ENCODE results near the gene LHFPL3. TPM values are rescaled to one million over a fixed set of nuclear protein-coding genes. Genes with fewer than 3 reads are reported as not detected.

The LHFPL3 gene
- total RNA-seq, 2 experiments from 2014 or later, result not detected

DNA sequence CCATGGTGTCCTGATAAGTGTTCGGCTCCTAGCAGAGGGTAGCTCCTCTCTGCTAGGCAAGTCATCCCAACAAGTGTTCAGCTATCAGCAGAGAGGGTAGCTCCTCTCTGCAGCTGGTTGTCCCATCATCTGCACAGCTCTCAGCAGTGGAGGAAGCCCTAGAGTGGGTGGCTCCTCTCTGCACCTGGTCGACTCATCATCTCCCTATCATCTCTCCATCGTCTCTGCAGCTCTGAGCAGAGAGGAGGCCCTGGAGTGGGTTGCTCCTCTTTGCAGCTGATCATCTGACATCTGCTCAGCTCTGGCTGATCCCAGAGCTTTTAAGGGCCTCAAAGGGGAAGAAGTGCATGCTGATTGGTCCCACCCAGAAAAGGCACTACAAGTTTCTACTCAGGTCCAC lies 485.7 kb downstream of the LHFPL3 start:
- H3K36me3 Mint-ChIP-seq (ENCODE audit: low read depth), result no peaks in the 10 kb centered on the region
- DNase-seq, result no peak
- no peaks in the 10 kb centered on the region for H3K9me3 Mint-ChIP-seq
- no peak overlapping the region for H3K27ac Mint-ChIP-seq
- POLR2A ChIA-PET, result no interaction called here
- no peaks in the 10 kb centered on the region for H3K4me1 Mint-ChIP-seq
- CTCF ChIA-PET, result interaction anchor here (0.6 to 0.9 kb wide), 3 partner anchors 9 to 849 kb away, joined by 3 to 5 read pairs (median 3); no protein-coding TSS in a partner anchor
- H3K4me3 Mint-ChIP-seq, result no peak overlapping the region
- H3K27me3 Mint-ChIP-seq, result peaks cover 3% of the 10 kb centered on the region

- no peaks in the 10 kb centered on the region for H3K36me3 Mint-ChIP-seq (ENCODE audit: low read depth)
- no peak for DNase-seq
- POLR2A ChIA-PET, result no interaction called here
- no peaks in the 10 kb centered on the region for H3K4me1 Mint-ChIP-seq
- CTCF ChIA-PET, result interaction anchor here (0.6 kb wide), 1 partner anchor 849 kb away, joined by 3 read pairs; no protein-coding TSS in a partner anchor
- H3K4me3 Mint-ChIP-seq, result no peak overlapping the region
- H3K9me3 Mint-ChIP-seq, result no peaks in the 10 kb centered on the region
- no peak overlapping the region for H3K27ac Mint-ChIP-seq
- H3K27me3 Mint-ChIP-seq, result peaks cover 3% of the 10 kb centered on the region
These were observed 486.4 kb downstream of the LHFPL3 start for GRCh38 chr7:104814671-104815400.

DNA sequence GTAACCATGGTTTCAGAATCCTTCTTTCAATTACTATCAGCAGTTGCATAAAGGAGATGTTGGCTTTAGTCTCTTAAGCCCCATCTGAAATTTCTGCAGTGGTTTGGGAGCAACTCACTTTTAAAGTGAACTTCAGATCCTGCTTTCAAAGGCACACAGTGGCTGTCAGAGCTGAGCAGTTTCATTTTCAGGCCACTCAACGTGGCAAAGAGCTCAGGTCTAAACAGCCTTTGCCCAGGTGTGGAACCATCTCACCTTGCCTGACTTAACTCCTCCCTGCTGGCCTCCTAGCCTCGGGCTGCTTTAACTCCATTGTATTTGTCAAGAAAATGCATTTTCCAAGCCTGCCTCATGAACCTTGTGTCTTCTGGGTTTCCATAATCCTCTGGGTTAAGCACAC lies 488.1 kb downstream of the LHFPL3 start:
- Mint-ChIP-seq H3K27me3 (no peaks in the 10 kb centered on the region), H3K9me3 (no peaks in the 10 kb centered on the region), H3K27ac (no peak overlapping the region), H3K4me3 (no peak overlapping the region), H3K36me3 (ENCODE audit: low read depth) (no peaks in the 10 kb centered on the region), H3K4me1 (no peaks in the 10 kb centered on the region)
- CTCF ChIA-PET, result no interaction called here
- no peak for DNase-seq
- POLR2A ChIA-PET, result no interaction called here

GRCh38 chr7:104818961-104819880 lies 490.8 kb downstream of the LHFPL3 start:
- CTCF ChIA-PET, result interaction anchor here (0.7 to 1.4 kb wide), 2 partner anchors 44 to 331 kb away, joined by 3 read pairs; no protein-coding TSS in a partner anchor

GRCh38 chr7:104820836-104821535 lies 492.6 kb downstream of the LHFPL3 start:
- Mint-ChIP-seq H3K4me1 (no peaks in the 10 kb centered on the region), H3K36me3 (ENCODE audit: low read depth) (no peaks in the 10 kb centered on the region), H3K9me3 (no peaks in the 10 kb centered on the region), H3K27me3 (no peaks in the 10 kb centered on the region), H3K27ac (no peak overlapping the region), H3K4me3 (no peak overlapping the region)
- DNase-seq, result no peak
- ChIA-PET CTCF (no interaction called here), POLR2A (no interaction called here)

More at GRCh38 chr7:104818961-104819880, 490.8 kb downstream of the LHFPL3 start:
- Mint-ChIP-seq H3K27me3 (no peaks in the 10 kb centered on the region), H3K4me3 (no peak overlapping the region), H3K27ac (no peak overlapping the region), H3K9me3 (no peaks in the 10 kb centered on the region), H3K36me3 (ENCODE audit: low read depth) (no peaks in the 10 kb centered on the region), H3K4me1 (no peaks in the 10 kb centered on the region)
- POLR2A ChIA-PET, result no interaction called here
- no peak for DNase-seq

DNA sequence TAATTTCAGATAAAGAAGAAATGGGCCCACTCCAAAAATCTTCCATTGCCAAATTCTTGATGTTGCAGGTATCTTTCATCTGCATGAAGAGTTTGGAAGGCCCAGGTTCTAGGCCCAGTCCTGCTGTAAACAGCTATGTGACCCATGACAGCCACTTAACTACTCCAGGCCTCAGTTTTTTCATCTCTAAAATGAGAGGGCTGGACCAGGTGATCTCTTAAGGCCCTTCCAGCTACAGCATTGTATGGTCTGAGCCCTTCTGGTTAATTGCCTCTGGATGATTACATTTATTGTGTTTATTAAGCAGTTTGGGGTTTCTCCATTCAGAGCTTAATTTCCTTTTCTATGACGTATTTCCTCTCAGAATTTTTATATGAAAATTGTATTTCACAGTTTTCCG lies 494.8 kb downstream of the LHFPL3 start:
- Mint-ChIP-seq H3K4me3 (no peak overlapping the region), H3K27me3 (no peaks in the 10 kb centered on the region), H3K36me3 (ENCODE audit: low read depth) (no peaks in the 10 kb centered on the region), H3K4me1 (no peaks in the 10 kb centered on the region), H3K9me3 (no peaks in the 10 kb centered on the region), H3K27ac (no peak overlapping the region)
- ChIA-PET CTCF (interaction anchor here (0.6 to 1.2 kb wide), 3 partner anchors 10 to 19 kb away, joined by 3 read pairs; no protein-coding TSS in a partner anchor), POLR2A (no interaction called here)
- DNase-seq, result no peak

GRCh38 chr7:104825099-104825498 lies 496.7 kb downstream of the LHFPL3 start:
- ChIA-PET CTCF (no interaction called here), POLR2A (no interaction called here)
- H3K27me3 Mint-ChIP-seq, result no peaks in the 10 kb centered on the region
- H3K9me3 Mint-ChIP-seq, result no peaks in the 10 kb centered on the region
- H3K4me1 Mint-ChIP-seq, result no peaks in the 10 kb centered on the region
- H3K27ac Mint-ChIP-seq, result no peak overlapping the region
- H3K4me3 Mint-ChIP-seq, result no peak overlapping the region
- DNase-seq, result no peak
- H3K36me3 Mint-ChIP-seq (ENCODE audit: low read depth), result no peaks in the 10 kb centered on the region

DNA sequence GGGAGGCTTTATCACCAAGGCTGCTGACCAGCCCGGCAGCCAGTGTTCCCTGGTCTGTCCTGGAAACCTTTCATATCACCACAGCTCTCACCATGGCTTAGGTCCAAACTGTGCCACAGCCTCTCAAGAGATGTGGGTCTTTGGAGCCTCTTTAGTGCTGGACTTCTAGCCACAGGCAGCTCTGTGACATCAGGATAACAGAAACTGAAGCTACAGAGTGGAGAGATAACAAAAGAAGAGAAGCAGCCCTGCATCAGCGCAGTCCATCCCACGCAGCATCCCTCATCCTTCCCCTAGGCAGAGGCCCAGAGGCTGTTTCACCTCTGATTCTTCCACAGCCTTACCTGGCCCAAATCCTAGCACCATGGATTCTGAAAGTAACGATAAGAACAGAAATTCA lies 497.7 kb downstream of the LHFPL3 start:
- ChIA-PET CTCF (no interaction called here), POLR2A (interaction anchor here (0.7 kb wide), 1 partner anchor 26 kb away, joined by 3 read pairs; no protein-coding TSS in a partner anchor)
- H3K27ac Mint-ChIP-seq, result no peak overlapping the region
- no peaks in the 10 kb centered on the region for H3K27me3 Mint-ChIP-seq
- no peaks in the 10 kb centered on the region for H3K36me3 Mint-ChIP-seq (ENCODE audit: low read depth)
- no peak for DNase-seq
- H3K4me1 Mint-ChIP-seq, result no peaks in the 10 kb centered on the region
- no peaks in the 10 kb centered on the region for H3K9me3 Mint-ChIP-seq
- H3K4me3 Mint-ChIP-seq, result no peak overlapping the region

DNA sequence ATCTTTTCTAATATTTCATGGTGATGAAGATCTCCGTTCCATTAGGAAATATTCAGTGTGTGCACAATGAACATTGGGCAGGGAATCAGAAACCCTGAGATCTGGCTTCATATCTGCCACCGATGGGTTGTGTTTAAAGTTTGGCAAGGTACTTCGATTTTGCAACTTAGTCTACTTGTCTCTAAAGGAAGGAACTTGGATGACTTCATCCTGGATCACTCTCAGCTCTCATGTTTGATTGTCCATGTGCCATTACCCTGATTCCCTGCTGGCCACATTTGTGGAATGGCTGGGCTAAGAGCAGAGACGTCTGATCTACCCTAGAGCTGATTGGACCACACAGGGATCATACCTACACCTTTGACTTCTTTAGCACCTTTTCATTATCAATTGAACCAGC lies 508.6 kb downstream of the LHFPL3 start:
- no peak overlapping the region for H3K27ac Mint-ChIP-seq
- CTCF ChIA-PET, result no interaction called here
- DNase-seq, result no peak
- POLR2A ChIA-PET, result no interaction called here
- no peaks in the 10 kb centered on the region for H3K4me1 Mint-ChIP-seq
- H3K27me3 Mint-ChIP-seq, result peaks cover 34% of the 10 kb centered on the region
- no peak overlapping the region for H3K4me3 Mint-ChIP-seq
- H3K9me3 Mint-ChIP-seq, result no peaks in the 10 kb centered on the region
- H3K36me3 Mint-ChIP-seq (ENCODE audit: low read depth), result no peaks in the 10 kb centered on the region

- Mint-ChIP-seq H3K27ac (no peak overlapping the region), H3K9me3 (no peaks in the 10 kb centered on the region)
These were observed 510.3 kb downstream of the LHFPL3 start for GRCh38 chr7:104838537-104839299.

DNA sequence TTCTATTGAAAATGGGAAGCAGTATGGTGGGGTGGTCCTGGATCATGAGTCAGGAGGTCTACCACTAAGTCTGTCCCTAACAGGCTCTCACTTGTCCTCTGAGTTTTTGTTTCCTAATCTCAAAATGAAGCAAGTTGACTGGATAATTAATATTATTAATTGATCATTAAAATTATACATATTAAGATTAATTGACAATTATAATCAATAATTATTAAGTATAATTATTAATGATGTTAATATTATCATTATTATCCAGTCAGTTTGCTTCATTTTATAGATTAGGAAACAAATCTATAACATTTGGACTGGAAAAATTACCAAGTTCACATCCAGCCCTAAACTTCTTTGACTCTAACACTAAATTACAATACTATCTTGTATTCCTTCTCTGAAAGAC lies 511.4 kb downstream of the LHFPL3 start:
- H3K36me3 Mint-ChIP-seq (ENCODE audit: low read depth), result no peaks in the 10 kb centered on the region
- H3K9me3 Mint-ChIP-seq, result no peaks in the 10 kb centered on the region
- ChIA-PET POLR2A (no interaction called here), CTCF (no interaction called here)
- no peak overlapping the region for H3K27ac Mint-ChIP-seq
- no peak for DNase-seq
- H3K27me3 Mint-ChIP-seq, result peaks cover 26% of the 10 kb centered on the region
- H3K4me1 Mint-ChIP-seq, result no peaks in the 10 kb centered on the region
- H3K4me3 Mint-ChIP-seq, result no peak overlapping the region

More at GRCh38 chr7:104838537-104839299, 510.3 kb downstream of the LHFPL3 start:
- H3K27me3 Mint-ChIP-seq, result peaks cover 29% of the 10 kb centered on the region
- POLR2A ChIA-PET, result no interaction called here
- H3K36me3 Mint-ChIP-seq (ENCODE audit: low read depth), result no peaks in the 10 kb centered on the region
- no peaks in the 10 kb centered on the region for H3K4me1 Mint-ChIP-seq
- CTCF ChIA-PET, result no interaction called here
- H3K4me3 Mint-ChIP-seq, result no peak overlapping the region
- DNase-seq, result no peak

- Mint-ChIP-seq H3K4me3 (no peak overlapping the region), H3K27ac (no peak overlapping the region), H3K4me1 (no peaks in the 10 kb centered on the region), H3K36me3 (ENCODE audit: low read depth) (no peaks in the 10 kb centered on the region), H3K9me3 (no peaks in the 10 kb centered on the region), H3K27me3 (peaks cover 22% of the 10 kb centered on the region)
- CTCF ChIA-PET, result interaction anchor here (0.6 kb wide), 1 partner anchor 18 kb away, joined by 3 read pairs; no protein-coding TSS in a partner anchor
- no peak for DNase-seq
- POLR2A ChIA-PET, result no interaction called here
These were observed 513.4 kb downstream of the LHFPL3 start for GRCh38 chr7:104841798-104842197.

Measured in activated CD4-positive, alpha-beta T cell treated with anti-CD3 and anti-CD28 coated beads, Interleukin-2, amount 10 ng/mL, durations not matched to agents 7 days and 5 days (primary cell).